Measurements from ENCODE around the gene TNFRSF13B.

Gene TNFRSF13B

GRCh38 chr17:16937431-16937830 lies 34.5 kb downstream of the TNFRSF13B start:
- no peak for DNase-seq (ENCODE audit: low read depth)

GRCh38 chr17:16936536-16937310 lies 35.2 kb downstream of the TNFRSF13B start:
- no peak for DNase-seq (ENCODE audit: low read depth)

GRCh38 chr17:16935786-16936185 lies 36.1 kb downstream of the TNFRSF13B start:
- no peak for DNase-seq (ENCODE audit: low read depth)

GRCh38 chr17:16935241-16935663 lies 36.7 kb downstream of the TNFRSF13B start:
- no peak for DNase-seq (ENCODE audit: low read depth)

- DNase-seq (ENCODE audit: low read depth) = no peak
Observed at GRCh38 chr17:16934836-16935235, 37.1 kb downstream of the TNFRSF13B start.

GRCh38 chr17:16934133-16934795 lies 37.7 kb downstream of the TNFRSF13B start:
- DNase-seq (ENCODE audit: low read depth) = no peak

GRCh38 chr17:16933317-16934132 lies 38.4 kb downstream of the TNFRSF13B start:
- DNase-seq (ENCODE audit: low read depth) = no peak

GRCh38 chr17:16932611-16933010 lies 39.3 kb downstream of the TNFRSF13B start:
- no peak for DNase-seq (ENCODE audit: low read depth)

- no peak for DNase-seq (ENCODE audit: low read depth)
Observed at GRCh38 chr17:16932156-16932555, 39.8 kb downstream of the TNFRSF13B start.

- no peak for DNase-seq (ENCODE audit: low read depth)
Observed at GRCh38 chr17:16931318-16932060, 40.4 kb downstream of the TNFRSF13B start.

GRCh38 chr17:16930571-16931317 lies 41.2 kb downstream of the TNFRSF13B start:
- no peak for DNase-seq (ENCODE audit: low read depth)

GRCh38 chr17:16929757-16930520 lies 42.0 kb downstream of the TNFRSF13B start:
- no peak for DNase-seq (ENCODE audit: low read depth)

GRCh38 chr17:16929035-16929680 lies 42.8 kb downstream of the TNFRSF13B start:
- no peak for DNase-seq (ENCODE audit: low read depth)

GRCh38 chr17:16928406-16929034 lies 43.4 kb downstream of the TNFRSF13B start:
- no peak for DNase-seq (ENCODE audit: low read depth)

GRCh38 chr17:16927641-16928321 lies 44.1 kb downstream of the TNFRSF13B start:
- no peak for DNase-seq (ENCODE audit: low read depth)

- no peak for DNase-seq (ENCODE audit: low read depth)
Observed at GRCh38 chr17:16926571-16927451, 45.1 kb downstream of the TNFRSF13B start.

GRCh38 chr17:16926061-16926511 lies 45.8 kb downstream of the TNFRSF13B start:
- no peak for DNase-seq (ENCODE audit: low read depth)

Measured in stimulated activated CD8-positive, alpha-beta memory T cell treated with anti-CD3 and anti-CD28 coated beads, Interleukin-12 subunit alpha, Interleukin-12 subunit beta, amount 100 ng/mL, for 4 hours (primary cell).